ENCODE results near the gene PRKAR1B. TPM values are rescaled to one million over a fixed set of nuclear protein-coding genes. Genes with fewer than 3 reads are reported as not detected.

The PRKAR1B gene
- total and polyA plus RNA-seq, 8 donors = 4.5 to 45.8 (median 11.1) TPM

- Histone ChIP-seq H3K36me3 (peaks cover 0 to 9% (median 4%) of the 10 kb centered on the region in 4 donors), H3K27me3 (no peaks in the 10 kb centered on the region), H3K4me3 (no peak overlapping the region), H3K27ac (no peak overlapping the region), H3K4me1 (peaks cover 15 to 37% (median 32%) of the 10 kb centered on the region in 4 donors), H3K9me3 (no peaks in the 10 kb centered on the region)
- intact Hi-C loops (cut with DNase I; ENCODE audit: low total_unique reads) = no loop called here
- no peak for DNase-seq
- TF ChIP-seq EP300 (IDR thresholded peaks at IDR 0.05) = no peak
- TF ChIP-seq POLR2A (IDR thresholded peaks at IDR 0.05) = no peak
- TF ChIP-seq CTCF (IDR thresholded peaks at IDR 0.05) = no peak
- WGBS, 5 donors = 92 to 99% (median 94%) methylated on average over 7 of the region's 7 CpGs
Observed at GRCh38 chr7:724298-724697, 2.8 kb downstream of the PRKAR1B start.

- H3K4me3 ChIP-seq = no peak overlapping the region
- TF ChIP-seq POLR2A (IDR thresholded peaks at IDR 0.05) (no peak), CTCF (IDR thresholded peaks at IDR 0.05) (no peak), EP300 (IDR thresholded peaks at IDR 0.05) (no peak), POLR2AphosphoS5 (IDR thresholded peaks at IDR 0.05) (no peak)
- WGBS, 5 donors = 89 to 98% (median 97%) methylated on average over 9 of the region's 9 CpGs
- no peaks in the 10 kb centered on the region for H3K27me3 ChIP-seq
- peaks cover 15 to 30% (median 27%) of the 10 kb centered on the region in 4 donors for H3K4me1 ChIP-seq
- DNase-seq = no peak
- no peak overlapping the region for H3K27ac ChIP-seq
- H3K36me3 ChIP-seq = peaks cover 0 to 4% (median under 1%) of the 10 kb centered on the region in 4 donors
- intact Hi-C loops (cut with DNase I; ENCODE audit: low total_unique reads) = no loop called here
- no peaks in the 10 kb centered on the region for H3K9me3 ChIP-seq
Observed at GRCh38 chr7:723541-723940, 3.5 kb downstream of the PRKAR1B start.

- intact Hi-C loops (cut with DNase I; ENCODE audit: low total_unique reads) = no loop called here
- Histone ChIP-seq H3K4me3 (no peak overlapping the region), H3K27me3 (no peaks in the 10 kb centered on the region), H3K4me1 (peaks cover 5 to 15% (median 14%) of the 10 kb centered on the region in 4 donors), H3K27ac (no peak overlapping the region), H3K36me3 (peaks cover 0 to 4% (median 0%) of the 10 kb centered on the region in 4 donors), H3K9me3 (no peaks in the 10 kb centered on the region)
- no peak for DNase-seq
- no peak for TF ChIP-seq CTCF (IDR thresholded peaks at IDR 0.05)
- 95 to 99% (median 96%) methylated on average over 5 of the region's 5 CpGs for WGBS, 5 donors
Observed at GRCh38 chr7:721619-722248, 5.3 kb downstream of the PRKAR1B start.

- TF ChIP-seq POLR2AphosphoS5 (IDR thresholded peaks at IDR 0.05) = no peak
- TF ChIP-seq EP300 (IDR thresholded peaks at IDR 0.05) = no peak
- no peak for TF ChIP-seq CTCF (IDR thresholded peaks at IDR 0.05)
- no peak for TF ChIP-seq POLR2A (IDR thresholded peaks at IDR 0.05)
- intact Hi-C loops (cut with DNase I; ENCODE audit: low total_unique reads) = no loop called here
- DNase-seq = no peak
- H3K36me3 ChIP-seq = no peaks in the 10 kb centered on the region
- no peaks in the 10 kb centered on the region for H3K9me3 ChIP-seq
- no peak overlapping the region for H3K27ac ChIP-seq
- WGBS, 5 donors = 83 to 91% (median 88%) methylated on average over 11 of the region's 11 CpGs
- H3K4me1 ChIP-seq = peaks cover 6 to 11% (median 8%) of the 10 kb centered on the region in 4 donors
- H3K27me3 ChIP-seq = peaks cover 0 to 14% (median 5%) of the 10 kb centered on the region in 3 donors
- no peak overlapping the region for H3K4me3 ChIP-seq
Observed at GRCh38 chr7:716636-717035, 10.4 kb downstream of the PRKAR1B start.

Measured in stomach (tissue), 9 donors.